ENCODE data around the gene KCNJ3. TPM values are rescaled to one million over a fixed set of nuclear protein-coding genes. Genes with fewer than 3 reads are reported as not detected.

KCNJ3 gene
- total and polyA plus RNA-seq, 2 donors (not counting 1 experiment from before 2014, with no cell fraction given) = 0.01 TPM; not detected in 1

DNA sequence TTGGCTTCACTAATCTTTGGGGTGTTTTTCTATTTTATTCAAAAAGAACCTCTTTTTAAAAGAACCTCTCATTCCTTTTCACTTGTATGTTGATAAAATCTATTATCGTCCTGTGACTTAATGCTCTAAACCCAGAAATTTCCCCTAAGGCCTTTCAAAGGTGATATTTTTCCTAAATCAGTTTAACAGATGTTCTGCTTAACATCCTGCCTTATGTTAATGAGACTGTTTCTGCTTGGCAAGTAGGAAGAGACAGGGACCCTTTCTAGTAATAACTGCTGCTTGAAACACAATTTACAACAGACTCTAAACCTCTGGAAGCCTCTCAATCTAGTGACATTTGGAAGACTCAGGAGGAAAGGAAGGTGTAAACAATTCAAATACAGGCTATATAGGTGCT is 128.8 kb downstream of the KCNJ3 start:
- no peak overlapping the region for H3K9ac ChIP-seq (ENCODE audit: low read length)
- CTCF ChIA-PET = no interaction called here
- Mint-ChIP-seq H3K27me3 (no peaks in the 10 kb centered on the region), H3K9me3 (ENCODE audit: insufficient read depth) (no peaks in the 10 kb centered on the region), H3K4me1 (no peaks in the 10 kb centered on the region), H3K27ac (no peak overlapping the region), H3K4me3 (no peak overlapping the region)
- POLR2A ChIA-PET = no interaction called here
- no peak overlapping the region for H3K4me2 ChIP-seq (replicated peaks; ENCODE audit: low read depth, low read length, poor library complexity, severe bottlenecking)
- H3K27me3 ChIP-seq (replicated peaks in 1 of 4; ENCODE audit: control extremely low read depth in 1 of 4, control insufficient read depth in 3 of 4, insufficient read depth in 4 of 4, low read length in 3 of 4) = no peaks in the 10 kb centered on the region
- no peaks in the 10 kb centered on the region for H3K79me2 ChIP-seq (ENCODE audit: control insufficient read depth, insufficient read depth, low read length)
- intact Hi-C loops (cut with micrococcal nuclease) = no loop called here
- H3K9me3 ChIP-seq (ENCODE audit: control extremely low read depth in 1 of 3, control insufficient read depth in 2 of 3, insufficient read depth in 1 of 3, low read length in 2 of 3) = no peaks in the 10 kb centered on the region
- H3K4me1 ChIP-seq (ENCODE audit: control insufficient read depth in 2 of 2, insufficient read depth in 2 of 2, low read length in 2 of 2) = no peaks in the 10 kb centered on the region
- no peaks in the 10 kb centered on the region for H4K20me1 ChIP-seq (ENCODE audit: control insufficient read depth, insufficient read depth, low read length, poor library complexity, severe bottlenecking)
- H3K4me3 ChIP-seq (ENCODE audit: control extremely low read depth in 1 of 5, extremely low read depth in 1 of 5, insufficient read depth in 1 of 5, low read depth in 2 of 5, low read length in 4 of 5) = no peak overlapping the region
- no peak for ATAC-seq (ENCODE audit: low read depth)
- TF ChIP-seq EZH2 (IDR thresholded peaks at IDR 0.05; ENCODE audit: borderline replicate concordance, insufficient read depth, low read depth, low read length, poor library complexity, severe bottlenecking) = no peak
- TF ChIP-seq, protein P1, sequence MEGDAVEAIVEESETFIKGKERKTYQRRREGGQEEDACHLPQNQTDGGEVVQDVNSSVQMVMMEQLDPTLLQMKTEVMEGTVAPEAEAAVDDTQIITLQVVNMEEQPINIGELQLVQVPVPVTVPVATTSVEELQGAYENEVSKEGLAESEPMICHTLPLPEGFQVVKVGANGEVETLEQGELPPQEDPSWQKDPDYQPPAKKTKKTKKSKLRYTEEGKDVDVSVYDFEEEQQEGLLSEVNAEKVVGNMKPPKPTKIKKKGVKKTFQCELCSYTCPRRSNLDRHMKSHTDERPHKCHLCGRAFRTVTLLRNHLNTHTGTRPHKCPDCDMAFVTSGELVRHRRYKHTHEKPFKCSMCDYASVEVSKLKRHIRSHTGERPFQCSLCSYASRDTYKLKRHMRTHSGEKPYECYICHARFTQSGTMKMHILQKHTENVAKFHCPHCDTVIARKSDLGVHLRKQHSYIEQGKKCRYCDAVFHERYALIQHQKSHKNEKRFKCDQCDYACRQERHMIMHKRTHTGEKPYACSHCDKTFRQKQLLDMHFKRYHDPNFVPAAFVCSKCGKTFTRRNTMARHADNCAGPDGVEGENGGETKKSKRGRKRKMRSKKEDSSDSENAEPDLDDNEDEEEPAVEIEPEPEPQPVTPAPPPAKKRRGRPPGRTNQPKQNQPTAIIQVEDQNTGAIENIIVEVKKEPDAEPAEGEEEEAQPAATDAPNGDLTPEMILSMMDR (IDR thresholded peaks at IDR 0.05) = no peak
- no peak for DNase-seq
- WGBS (ENCODE audit: insufficient coverage) = no CpG with 5 or more reads among the region's 1 CpG
- no peak overlapping the region for H3K27ac ChIP-seq (ENCODE audit: low read length in 2 of 2)
- no peaks in the 10 kb centered on the region for H3K36me3 ChIP-seq (replicated peaks in 1 of 2; ENCODE audit: control extremely low read depth in 1 of 2, control insufficient read depth in 1 of 2, extremely low read depth in 1 of 2, insufficient read depth in 2 of 2, low read length in 1 of 2)
- H2AFZ ChIP-seq (ENCODE audit: insufficient read depth, low read depth, low read length, poor library complexity, severe bottlenecking) = no peak overlapping the region

DNA sequence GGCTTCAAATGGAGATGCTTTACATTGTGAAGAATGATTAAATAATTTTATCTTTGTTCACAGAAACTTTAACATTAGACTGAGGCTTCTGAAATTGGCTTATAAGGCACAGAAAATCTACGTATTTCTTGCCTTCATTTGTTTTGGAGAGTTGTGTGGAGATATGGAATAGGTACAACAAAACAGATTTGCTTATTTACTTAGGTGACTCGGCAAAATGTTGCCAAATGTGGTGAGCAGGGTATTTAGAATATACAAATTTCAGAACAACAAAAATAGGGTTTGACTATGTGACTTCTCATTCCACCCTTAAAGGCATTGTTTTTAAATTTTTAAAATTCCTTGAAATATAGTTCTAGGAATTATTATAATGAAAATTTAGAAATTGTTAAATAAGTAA is 134.2 kb downstream of the KCNJ3 start:
- CTCF ChIA-PET = no interaction called here
- POLR2A ChIA-PET = no interaction called here
- Histone ChIP-seq H3K4me1 (ENCODE audit: control insufficient read depth in 2 of 2, insufficient read depth in 2 of 2, low read length in 2 of 2) (no peaks in the 10 kb centered on the region), H3K27me3 (replicated peaks in 1 of 4; ENCODE audit: control extremely low read depth in 1 of 4, control insufficient read depth in 3 of 4, insufficient read depth in 4 of 4, low read length in 3 of 4) (no peaks in the 10 kb centered on the region), H3K4me3 (ENCODE audit: control extremely low read depth in 1 of 5, extremely low read depth in 1 of 5, insufficient read depth in 1 of 5, low read depth in 2 of 5, low read length in 4 of 5) (no peak overlapping the region), H4K20me1 (ENCODE audit: control insufficient read depth, insufficient read depth, low read length, poor library complexity, severe bottlenecking) (no peaks in the 10 kb centered on the region), H3K9ac (ENCODE audit: low read length) (no peak overlapping the region), H2AFZ (ENCODE audit: insufficient read depth, low read depth, low read length, poor library complexity, severe bottlenecking) (no peak overlapping the region), H3K27ac (ENCODE audit: low read length in 2 of 2) (no peak overlapping the region), H3K4me2 (replicated peaks; ENCODE audit: low read depth, low read length, poor library complexity, severe bottlenecking) (no peak overlapping the region), H3K36me3 (replicated peaks in 1 of 2; ENCODE audit: control extremely low read depth in 1 of 2, control insufficient read depth in 1 of 2, extremely low read depth in 1 of 2, insufficient read depth in 2 of 2, low read length in 1 of 2) (no peaks in the 10 kb centered on the region), H3K79me2 (ENCODE audit: control insufficient read depth, insufficient read depth, low read length) (no peaks in the 10 kb centered on the region), H3K9me3 (ENCODE audit: control extremely low read depth in 1 of 3, control insufficient read depth in 2 of 3, insufficient read depth in 1 of 3, low read length in 2 of 3) (peaks cover 0 to 3% (median 0%) of the 10 kb centered on the region in 3 donors)
- TF ChIP-seq EZH2 (IDR thresholded peaks at IDR 0.05; ENCODE audit: borderline replicate concordance, insufficient read depth, low read depth, low read length, poor library complexity, severe bottlenecking) = no peak
- TF ChIP-seq, protein P1 (IDR thresholded peaks at IDR 0.05) = no peak
- no peaks in the 10 kb centered on the region for H3K9me3 Mint-ChIP-seq (ENCODE audit: insufficient read depth)
- H3K27ac Mint-ChIP-seq = no peak overlapping the region
- ATAC-seq (ENCODE audit: low read depth) = no peak
- WGBS (ENCODE audit: insufficient coverage) = no CpG with 5 or more reads among the region's 2 CpGs
- no peaks in the 10 kb centered on the region for H3K27me3 Mint-ChIP-seq
- no peaks in the 10 kb centered on the region for H3K4me1 Mint-ChIP-seq
- intact Hi-C loops (cut with micrococcal nuclease) = no loop called here
- H3K4me3 Mint-ChIP-seq = no peak overlapping the region
- DNase-seq = no peak

Data from B cell (primary cell).